ENCODE data around the gene SLC37A2.
"Not testable (repeated sequence)": the region's sequence is repeated elsewhere in the genome, so short reads cannot be mapped to it uniquely, and the experiment has no call there.

SLC37A2 gene

GRCh38 chr11:125052047-125052446, 11.1 kb upstream of the SLC37A2 start:
- DNase-seq (ENCODE audit: low spot score), result no peak
- TF ChIP-seq CTCF (IDR thresholded peaks at IDR 0.05; ENCODE audit: extremely low read depth, missing control alignments), result no peak

GRCh38 chr11:125053167-125053566, 9.9 kb upstream of the SLC37A2 start:
- TF ChIP-seq CTCF (IDR thresholded peaks at IDR 0.05; ENCODE audit: extremely low read depth, missing control alignments), result no peak
- no peak for DNase-seq (ENCODE audit: low spot score)

GRCh38 chr11:125055107-125055715, 7.9 kb upstream of the SLC37A2 start:
- no peak for DNase-seq (ENCODE audit: low spot score)
- TF ChIP-seq CTCF (IDR thresholded peaks at IDR 0.05; ENCODE audit: extremely low read depth, missing control alignments), result no peak

- DNase-seq (ENCODE audit: low spot score), result not testable (repeated sequence)
Measured at GRCh38 chr11:125056111-125056510, 7.0 kb upstream of the SLC37A2 start.

- TF ChIP-seq CTCF (IDR thresholded peaks at IDR 0.05; ENCODE audit: extremely low read depth, missing control alignments), result no peak
- DNase-seq (ENCODE audit: low spot score), result no peak
Measured at GRCh38 chr11:125056931-125057692, 6.0 kb upstream of the SLC37A2 start.

GRCh38 chr11:125057693-125058016, 5.5 kb upstream of the SLC37A2 start:
- TF ChIP-seq CTCF (IDR thresholded peaks at IDR 0.05; ENCODE audit: extremely low read depth, missing control alignments), result no peak
- no peak for DNase-seq (ENCODE audit: low spot score)

- no peak for TF ChIP-seq CTCF (IDR thresholded peaks at IDR 0.05; ENCODE audit: extremely low read depth, missing control alignments)
- DNase-seq (ENCODE audit: low spot score), result no peak
Measured at GRCh38 chr11:125061281-125061680, 1.8 kb upstream of the SLC37A2 start.

All from GM20000 (cell line).